LNCAP (cell line): ENCODE data around the gene SMKR1.

Experiments used
- TF ChIP-seq, protein P1 (sequence below): fragments of 450-650 bp; IDR thresholded peaks from 2 replicates; pipeline ENCODE4 v1.5.1; 2017; ENCODE audit warnings: mild to moderate bottlenecking

The SMKR1 gene

DNA sequence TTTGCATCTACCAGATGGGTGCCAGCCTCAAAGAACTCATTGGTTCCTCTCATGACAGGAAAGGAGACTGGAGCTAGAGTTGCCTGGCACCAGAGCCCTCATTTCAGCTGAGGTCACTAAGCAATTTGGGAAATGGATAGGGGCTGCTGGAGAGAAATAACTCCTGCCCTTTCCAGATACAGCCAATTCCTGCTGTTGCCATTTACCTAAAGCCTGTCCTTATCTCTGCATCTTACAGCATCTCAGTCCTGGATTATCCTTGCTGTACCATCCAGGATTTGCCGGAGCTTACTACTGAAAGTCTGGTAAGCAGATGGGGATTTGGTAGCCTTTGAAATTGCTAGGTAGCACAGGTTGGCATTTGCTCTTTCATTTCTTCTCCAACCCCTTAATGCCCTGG, 31.9 kb upstream of the SMKR1 start:
- TF ChIP-seq, protein P1, sequence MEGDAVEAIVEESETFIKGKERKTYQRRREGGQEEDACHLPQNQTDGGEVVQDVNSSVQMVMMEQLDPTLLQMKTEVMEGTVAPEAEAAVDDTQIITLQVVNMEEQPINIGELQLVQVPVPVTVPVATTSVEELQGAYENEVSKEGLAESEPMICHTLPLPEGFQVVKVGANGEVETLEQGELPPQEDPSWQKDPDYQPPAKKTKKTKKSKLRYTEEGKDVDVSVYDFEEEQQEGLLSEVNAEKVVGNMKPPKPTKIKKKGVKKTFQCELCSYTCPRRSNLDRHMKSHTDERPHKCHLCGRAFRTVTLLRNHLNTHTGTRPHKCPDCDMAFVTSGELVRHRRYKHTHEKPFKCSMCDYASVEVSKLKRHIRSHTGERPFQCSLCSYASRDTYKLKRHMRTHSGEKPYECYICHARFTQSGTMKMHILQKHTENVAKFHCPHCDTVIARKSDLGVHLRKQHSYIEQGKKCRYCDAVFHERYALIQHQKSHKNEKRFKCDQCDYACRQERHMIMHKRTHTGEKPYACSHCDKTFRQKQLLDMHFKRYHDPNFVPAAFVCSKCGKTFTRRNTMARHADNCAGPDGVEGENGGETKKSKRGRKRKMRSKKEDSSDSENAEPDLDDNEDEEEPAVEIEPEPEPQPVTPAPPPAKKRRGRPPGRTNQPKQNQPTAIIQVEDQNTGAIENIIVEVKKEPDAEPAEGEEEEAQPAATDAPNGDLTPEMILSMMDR, result no peak

DNA sequence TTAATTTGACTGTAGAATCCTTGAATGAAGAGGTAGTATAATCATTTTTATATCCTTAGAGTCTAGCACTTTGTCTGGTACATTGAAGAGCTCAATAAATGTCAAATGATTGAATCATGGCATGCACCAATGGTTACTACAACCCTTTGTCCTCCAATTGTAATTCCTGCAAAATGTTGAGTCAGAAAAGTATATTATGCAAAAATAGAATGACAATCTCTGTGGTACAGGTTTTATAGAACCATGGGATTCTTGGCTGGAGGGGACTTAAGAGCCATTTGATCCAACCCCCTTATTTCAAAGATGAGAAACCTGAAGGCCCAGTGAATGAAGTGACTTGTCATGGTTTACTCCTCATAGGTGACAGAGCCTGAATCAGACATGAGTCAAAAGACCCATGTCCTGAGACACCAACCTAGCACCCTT, 30.9 kb upstream of the SMKR1 start:
- TF ChIP-seq, protein P1, result no peak

DNA sequence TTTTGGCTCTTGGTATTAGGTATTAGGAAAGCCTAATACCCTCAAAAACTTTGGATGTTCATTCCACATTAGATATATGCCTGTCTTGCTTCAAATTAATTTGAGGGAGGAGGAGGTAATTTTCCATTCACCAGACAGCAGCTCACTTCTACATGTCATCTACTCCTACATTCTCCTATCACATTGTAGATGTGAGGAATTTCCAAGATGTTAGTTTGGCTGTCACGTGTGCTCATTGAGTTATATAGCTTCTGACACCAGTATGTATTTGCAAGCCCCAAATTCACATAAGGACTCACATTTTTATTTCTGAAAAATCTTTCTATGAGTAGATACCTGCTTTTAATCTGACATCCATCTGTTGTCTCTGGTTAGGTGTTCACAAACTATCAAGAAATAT, 22.5 kb upstream of the SMKR1 start:
- TF ChIP-seq, protein P1, result no peak

DNA sequence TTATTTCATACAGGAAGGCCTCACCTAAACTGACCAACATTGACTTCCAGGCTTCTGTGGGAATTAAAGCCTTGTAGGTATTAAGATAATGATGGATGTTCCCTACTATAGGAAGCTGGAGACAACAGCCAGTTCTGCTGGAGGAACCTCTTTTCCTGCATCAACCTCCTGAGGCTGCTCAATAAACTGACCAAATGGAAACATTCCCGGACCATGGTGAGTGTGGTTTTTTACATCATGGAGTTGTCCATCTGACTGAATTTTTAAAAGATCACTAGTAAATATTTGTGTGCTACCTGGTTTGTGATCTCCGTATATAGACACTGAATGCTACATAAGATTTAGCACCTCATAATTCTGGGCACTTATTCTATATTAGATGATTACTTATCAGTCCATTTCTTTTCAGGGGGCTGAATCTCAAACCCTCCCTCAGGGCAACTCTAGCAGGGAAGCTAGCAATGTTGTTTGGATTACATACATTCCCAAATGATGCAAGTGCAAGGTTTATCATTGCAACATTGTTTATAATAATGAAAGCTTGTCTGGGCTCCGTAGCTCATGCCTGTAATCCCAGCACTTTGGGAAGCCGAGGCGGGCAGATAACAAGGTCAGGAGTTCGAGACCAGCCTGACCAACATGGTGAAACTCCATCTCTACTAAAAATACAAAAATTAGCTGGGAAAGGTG, 21.5 kb upstream of the SMKR1 start:
- TF ChIP-seq, protein P1, result no peak

DNA sequence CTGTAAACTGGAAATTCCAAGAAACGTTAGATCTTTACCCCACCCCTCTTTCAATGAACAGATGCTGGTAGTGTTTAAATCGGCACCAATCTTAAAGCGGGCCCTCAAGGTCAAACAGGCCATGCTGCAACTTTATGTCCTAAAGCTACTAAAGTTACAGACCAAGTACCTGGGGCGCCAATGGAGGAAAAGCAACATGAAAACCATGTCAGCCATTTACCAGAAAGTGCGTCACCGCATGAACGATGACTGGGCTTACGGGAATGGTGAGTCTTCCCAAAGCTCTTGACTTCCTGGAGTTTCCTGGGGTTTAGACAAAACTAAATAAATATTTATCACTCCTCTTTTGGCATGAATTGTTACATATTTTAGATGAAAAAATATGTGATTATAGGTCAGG, 19.6 kb upstream of the SMKR1 start:
- TF ChIP-seq, protein P1, result no peak

DNA sequence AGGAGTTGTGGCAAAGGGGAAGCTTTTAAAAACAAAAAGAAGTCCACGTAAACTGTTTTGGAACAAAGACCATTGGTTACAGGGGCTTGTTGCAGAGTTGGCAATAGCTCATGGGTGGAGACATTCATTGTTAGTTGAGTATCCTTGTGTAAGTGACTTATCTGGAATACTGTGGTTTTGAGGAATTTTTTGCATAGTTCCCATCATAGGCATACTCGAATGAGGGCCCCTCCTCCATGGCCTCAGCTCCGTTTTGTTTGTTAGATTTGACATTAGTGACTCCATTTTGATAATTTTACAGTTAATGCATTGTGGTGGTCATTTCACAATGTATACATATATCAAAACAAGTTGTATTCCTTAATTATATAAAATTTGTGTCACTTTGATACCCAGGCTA, 12.8 kb upstream of the SMKR1 start:
- TF ChIP-seq, protein P1, result no peak

DNA sequence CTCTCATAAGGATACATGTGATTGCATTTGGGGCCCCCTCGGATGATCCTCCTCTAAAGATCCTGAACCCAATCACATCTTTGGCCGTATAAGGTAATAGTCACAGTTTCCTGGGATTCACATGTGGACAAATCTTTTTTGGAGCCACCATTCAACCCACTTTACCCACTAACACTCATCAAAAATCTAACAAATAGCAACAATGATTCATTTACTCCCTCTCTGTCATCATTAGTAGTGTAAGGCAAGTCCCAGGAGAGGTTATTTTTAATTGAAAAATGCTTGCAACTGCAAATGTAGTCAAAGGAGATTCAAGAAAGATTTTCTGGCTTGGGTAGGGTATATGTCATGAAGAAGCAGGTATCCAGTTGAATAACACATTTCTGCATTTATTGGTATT, 9.9 kb upstream of the SMKR1 start:
- TF ChIP-seq, protein P1, result no peak

DNA sequence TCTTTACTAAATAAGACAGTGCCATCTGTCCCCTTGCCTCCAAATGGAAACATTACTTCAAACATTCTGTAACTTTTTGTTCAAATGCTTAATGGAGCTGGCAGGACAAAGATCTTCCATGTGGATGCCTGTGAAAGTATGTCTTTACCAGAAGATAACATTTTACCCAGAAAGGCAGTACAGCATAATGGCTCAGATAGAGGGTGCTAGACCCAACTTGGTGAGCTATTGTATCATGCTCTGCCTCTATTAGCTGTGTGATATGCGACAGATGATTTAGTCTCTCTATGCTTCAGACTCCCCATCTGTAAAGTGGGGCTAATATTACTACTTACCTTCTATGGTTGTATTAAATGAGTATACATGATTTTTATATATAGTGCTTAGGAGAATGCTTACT, 8.8 kb upstream of the SMKR1 start:
- TF ChIP-seq, protein P1, result no peak; the same call in 1 of the 2 replicates
